OCI-LY3 (cell line): ENCODE results near the gene MAFB.

Experiments
- CTCF ChIP-seq: fragments of 200-600, 300-600 bp; sonication (generic); IDR thresholded peaks from 2 replicates; pipeline ENCODE4 v1.5.1; 2014; ENCODE audit warnings: antibody characterized with exemption, low read length, low read depth
- EZH2phosphoT487 ChIP-seq: fragments of 200-600 bp; shearing (Covaris generic); IDR thresholded peaks from 2 replicates; pipeline ENCODE4 v1.6.1; 2018; ENCODE audit warnings: antibody characterized with exemption, mixed run types, low read depth

- peak; percentile 51 for TF ChIP-seq CTCF
- no peak for TF ChIP-seq EZH2phosphoT487
Observed at GRCh38 chr20:40706977-40707582, 18.0 kb upstream of the MAFB start.
